SU-DHL-6 (cell line): ENCODE data around the gene SLC5A11.

Experiments
- EZH2phosphoT487 ChIP-seq: fragments of 200-600 bp; sonication (generic), shearing (Covaris generic); conservative IDR thresholded peaks from 2 replicates; pipeline ENCODE4 v1.6.1; 2018; ENCODE audit warnings: mild to moderate bottlenecking, antibody characterized with exemption, low read length, moderate library complexity, mixed read lengths
- TF ChIP-seq, protein P1 (sequence below): fragments of 200-600 bp; sonication (generic); IDR thresholded peaks from one replicate; pipeline ENCODE4 v1.5.1; 2017; ENCODE audit warnings: antibody characterized with exemption, mild to moderate bottlenecking, low read length, moderate library complexity; ENCODE audit not compliant: insufficient read depth, poor library complexity, severe bottlenecking

- TF ChIP-seq, protein P1, sequence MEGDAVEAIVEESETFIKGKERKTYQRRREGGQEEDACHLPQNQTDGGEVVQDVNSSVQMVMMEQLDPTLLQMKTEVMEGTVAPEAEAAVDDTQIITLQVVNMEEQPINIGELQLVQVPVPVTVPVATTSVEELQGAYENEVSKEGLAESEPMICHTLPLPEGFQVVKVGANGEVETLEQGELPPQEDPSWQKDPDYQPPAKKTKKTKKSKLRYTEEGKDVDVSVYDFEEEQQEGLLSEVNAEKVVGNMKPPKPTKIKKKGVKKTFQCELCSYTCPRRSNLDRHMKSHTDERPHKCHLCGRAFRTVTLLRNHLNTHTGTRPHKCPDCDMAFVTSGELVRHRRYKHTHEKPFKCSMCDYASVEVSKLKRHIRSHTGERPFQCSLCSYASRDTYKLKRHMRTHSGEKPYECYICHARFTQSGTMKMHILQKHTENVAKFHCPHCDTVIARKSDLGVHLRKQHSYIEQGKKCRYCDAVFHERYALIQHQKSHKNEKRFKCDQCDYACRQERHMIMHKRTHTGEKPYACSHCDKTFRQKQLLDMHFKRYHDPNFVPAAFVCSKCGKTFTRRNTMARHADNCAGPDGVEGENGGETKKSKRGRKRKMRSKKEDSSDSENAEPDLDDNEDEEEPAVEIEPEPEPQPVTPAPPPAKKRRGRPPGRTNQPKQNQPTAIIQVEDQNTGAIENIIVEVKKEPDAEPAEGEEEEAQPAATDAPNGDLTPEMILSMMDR, result no peak
- TF ChIP-seq EZH2phosphoT487, result no peak
Observed at GRCh38 chr16:24845726-24846547, at the start of gene SLC5A11.
